Ectodermal cell (in vitro differentiated cells): ENCODE results near the gene SF3B5.
"Not testable (repeated sequence)": the region's sequence is repeated elsewhere in the genome, so short reads cannot be mapped to it uniquely, and the experiment has no call there.

Experiments used
- H3K27ac ChIP-seq: 2 replicates; pipeline ENCODE4 v1.7.0; 2013; ENCODE audit warnings: mild to moderate bottlenecking, low read depth, low read length; ENCODE audit not compliant: insufficient read depth, poor library complexity, severe bottlenecking
- H3K27me3 ChIP-seq: 2 replicates; pipeline ENCODE4 v1.7.0; 2013; ENCODE audit warnings: mild to moderate bottlenecking, low read length; ENCODE audit not compliant: insufficient read depth, control insufficient read depth, poor library complexity, severe bottlenecking
- H3K36me3 ChIP-seq: one replicate; pipeline ENCODE4 v1.7.0; 2013; ENCODE audit warnings: low read length; ENCODE audit not compliant: control insufficient read depth, insufficient read depth
- H3K4me1 ChIP-seq: one replicate; pipeline ENCODE4 v1.7.0; 2013; ENCODE audit warnings: low read length; ENCODE audit not compliant: control insufficient read depth, insufficient read depth
- H3K4me3 ChIP-seq: 2 replicates; pipeline ENCODE4 v1.7.0; 2013; ENCODE audit warnings: low read depth, low read length, control low read depth; ENCODE audit not compliant: insufficient read depth
- H3K9me3 ChIP-seq: 2 replicates; pipeline ENCODE4 v1.7.0; 2013; ENCODE audit warnings: mild to moderate bottlenecking, low read length, moderate library complexity; ENCODE audit not compliant: control insufficient read depth
- WGBS, 2 experiments: methylation state at CpG; one replicate each; pipeline ENCODE4 v1.1.7; 2013; ENCODE audit warnings: missing lambda C conversion rate in 2 of 2; 5-methylcytosine and 5-hydroxymethylcytosine counted together

Gene SF3B5

DNA sequence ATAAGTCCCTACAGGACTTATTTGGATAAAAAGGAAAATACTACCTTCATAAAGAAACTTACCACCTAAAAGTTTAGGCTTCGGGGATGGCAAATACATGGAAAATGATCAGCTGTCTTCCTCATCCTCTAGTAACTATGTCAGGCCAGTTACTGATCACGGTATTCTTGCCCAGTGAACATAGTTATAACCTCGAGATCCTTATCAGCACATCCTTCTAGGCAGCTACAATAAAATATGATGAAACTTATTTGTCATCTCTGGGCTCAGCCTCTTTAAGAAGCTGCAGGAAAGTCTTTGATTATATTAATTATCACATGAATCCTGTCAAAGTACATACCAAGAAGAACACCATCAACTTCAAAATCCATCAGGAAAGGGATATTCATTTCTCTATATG lies 41.8 kb downstream of the SF3B5 start:
- Histone ChIP-seq H3K27me3 (no peaks in the 10 kb centered on the region), H3K4me1 (no peaks in the 10 kb centered on the region), H3K36me3 (no peaks in the 10 kb centered on the region), H3K9me3 (no peaks in the 10 kb centered on the region), H3K27ac (no peak overlapping the region), H3K4me3 (no peak overlapping the region)
- WGBS, 2 experiments, result 84 to 90% methylated on average over 3 of the region's 3 CpGs

DNA sequence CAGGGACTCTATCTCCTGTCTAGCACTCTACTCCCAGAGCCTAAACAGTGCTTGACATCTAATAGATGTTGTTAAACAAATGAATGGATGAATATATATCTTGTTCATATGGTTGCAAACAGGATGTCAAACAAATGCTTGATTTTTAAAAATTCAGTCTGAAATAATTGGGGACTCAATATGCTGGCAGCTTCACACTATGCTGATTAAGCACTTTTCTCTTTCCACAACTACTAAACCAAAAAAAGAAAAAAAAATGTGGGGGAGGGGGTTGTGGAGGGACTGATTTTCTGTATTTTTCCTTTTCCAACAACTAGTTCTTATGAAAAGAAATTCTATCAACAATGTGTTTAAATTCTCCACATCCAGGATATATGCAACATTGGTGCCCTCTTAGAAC lies 42.9 kb downstream of the SF3B5 start:
- Histone ChIP-seq H3K27ac (no peak overlapping the region), H3K4me1 (no peaks in the 10 kb centered on the region)

DNA sequence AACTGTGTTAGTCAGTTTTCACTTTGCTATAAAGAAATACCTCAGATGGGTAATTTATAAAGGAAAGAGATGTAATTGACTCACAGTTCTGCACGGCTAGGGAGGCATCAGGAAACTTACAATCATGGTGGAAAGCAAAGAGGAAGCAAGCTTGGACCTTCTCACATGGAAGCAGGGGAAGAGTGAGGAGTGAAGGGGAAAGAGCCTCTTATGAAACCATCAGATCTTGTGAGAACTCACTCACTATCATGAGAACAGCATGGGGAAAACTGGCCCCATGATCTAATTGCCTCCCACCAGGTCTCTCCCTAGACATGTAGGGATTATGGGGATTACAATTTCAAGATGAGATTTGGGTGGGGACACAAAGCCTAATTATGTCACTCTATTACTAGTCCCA lies 46.0 kb downstream of the SF3B5 start:
- no peaks in the 10 kb centered on the region for H3K4me1 ChIP-seq
- WGBS, 2 experiments, result 93% methylated on average over 1 of the region's 1 CpG
- no peaks in the 10 kb centered on the region for H3K36me3 ChIP-seq
- H3K4me3 ChIP-seq, result no peak overlapping the region
- H3K9me3 ChIP-seq, result no peaks in the 10 kb centered on the region
- H3K27ac ChIP-seq, result no peak overlapping the region
- no peaks in the 10 kb centered on the region for H3K27me3 ChIP-seq

More for the DNA sequence above, 42.9 kb downstream of the SF3B5 start:
- Histone ChIP-seq H3K4me3 (no peak overlapping the region), H3K27me3 (no peaks in the 10 kb centered on the region), H3K9me3 (no peaks in the 10 kb centered on the region), H3K36me3 (no peaks in the 10 kb centered on the region)

DNA sequence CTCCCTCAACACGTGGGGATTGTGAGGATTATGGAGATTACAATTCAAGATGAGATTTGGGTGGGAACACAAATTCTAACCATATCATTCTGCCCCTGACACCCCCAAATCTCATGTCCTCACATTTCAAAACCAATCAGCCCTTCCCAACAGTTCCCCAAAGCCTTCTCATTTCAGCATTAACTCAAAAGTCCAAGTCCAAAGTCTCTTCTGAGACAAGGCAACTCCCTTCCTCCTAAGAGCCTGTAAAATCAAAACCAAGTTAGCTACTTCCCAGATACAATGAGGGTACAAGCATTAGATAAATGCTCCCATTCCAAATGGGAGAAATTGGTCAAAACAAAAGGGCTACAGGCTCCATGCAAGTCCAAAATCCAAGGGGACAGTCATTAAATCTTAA lies 47.7 kb downstream of the SF3B5 start:
- Histone ChIP-seq H3K27me3 (no peaks in the 10 kb centered on the region), H3K4me3 (no peak overlapping the region), H3K27ac (no peak overlapping the region), H3K4me1 (no peaks in the 10 kb centered on the region), H3K36me3 (no peaks in the 10 kb centered on the region), H3K9me3 (no peaks in the 10 kb centered on the region)
- 80% methylated on average over 1 of the region's 1 CpG; no CpG with 5 or more reads in 1 of the 2 experiments for WGBS, 2 experiments

DNA sequence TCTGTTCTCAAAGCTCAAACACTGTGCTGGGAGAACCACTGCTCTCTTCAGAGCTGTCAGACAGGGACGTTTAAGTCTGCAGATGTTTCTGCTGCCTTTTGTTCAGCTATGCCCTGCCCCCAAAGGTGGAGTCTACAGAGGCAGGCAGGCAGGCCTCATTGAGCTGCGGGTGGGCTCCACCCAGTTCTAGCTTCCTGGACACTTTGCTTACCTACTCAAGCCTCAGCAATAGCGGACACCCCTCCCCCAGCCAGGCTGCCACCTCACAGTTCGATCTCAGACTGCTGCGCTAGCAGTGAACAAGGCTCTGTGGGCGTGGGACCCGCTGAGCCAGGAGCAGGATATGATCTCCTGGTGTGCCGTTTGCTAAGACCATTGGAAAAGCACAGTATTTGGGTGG lies 48.7 kb downstream of the SF3B5 start:
- 89 to 93% methylated on average over 8 of the region's 8 CpGs for WGBS, 2 experiments
- not testable (repeated sequence) for H3K9me3 ChIP-seq, H3K4me1 ChIP-seq, H3K36me3 ChIP-seq, H3K27ac ChIP-seq, H3K4me3 ChIP-seq, H3K27me3 ChIP-seq

DNA sequence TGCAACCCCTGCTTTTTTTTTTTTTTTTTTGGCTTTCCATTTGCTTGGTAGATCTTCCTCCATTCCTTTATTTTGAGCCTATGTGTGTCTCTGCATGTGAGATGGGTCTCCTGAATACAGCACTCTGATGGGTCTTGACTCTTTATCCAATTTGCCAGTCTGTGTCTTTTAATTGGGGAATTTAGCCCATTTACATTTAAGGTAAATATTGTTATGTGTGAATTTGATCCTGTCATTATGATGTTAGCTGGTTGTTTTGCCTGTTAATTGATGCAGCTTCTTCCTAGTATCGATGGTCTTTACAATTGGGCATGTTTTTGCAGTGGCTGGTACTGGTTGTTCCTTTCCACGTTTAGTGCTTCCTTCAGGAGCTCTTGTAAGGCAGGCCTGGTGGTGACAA lies 50.4 kb downstream of the SF3B5 start:
- WGBS, 2 experiments, result 83 to 94% methylated on average over 2 of the region's 2 CpGs
- H3K4me3 ChIP-seq, H3K9me3 ChIP-seq, H3K27ac ChIP-seq, H3K27me3 ChIP-seq, H3K4me1 ChIP-seq, H3K36me3 ChIP-seq: not testable (repeated sequence)
